Fibroblast of lung (primary cell): ENCODE data around the gene BTAF1. TPM values are rescaled to one million over a fixed set of nuclear protein-coding genes. Genes with fewer than 3 reads are reported as not detected.
A peak's percentile ranks its signal among the peaks of the same experiment; 100 is the strongest.

ENCODE experiments used
- DNase-seq, 2 donors: peaks; one replicate each; pipeline versions ENCODE4 v3.0.0 to v3.0.0-alpha.2; 2010; ENCODE audit warnings: low read depth in 2 of 2
- H2AFZ ChIP-seq: 2 replicates; pipeline ENCODE4 v1.5.1; 2012; ENCODE audit warnings: low read length, control low read depth, inconsistent platforms
- H3K27ac ChIP-seq: 2 replicates; pipeline ENCODE4 v1.5.1; 2011; ENCODE audit warnings: low read length, control low read depth; ENCODE audit not compliant: insufficient read depth
- H3K27me3 ChIP-seq: 2 replicates; pipeline ENCODE4 v1.5.1; 2011; ENCODE audit warnings: mild to moderate bottlenecking, low read length; ENCODE audit not compliant: control insufficient read depth, insufficient read depth
- H3K36me3 ChIP-seq: 2 replicates; pipeline ENCODE4 v1.5.1; 2011; ENCODE audit warnings: low read length; ENCODE audit not compliant: control insufficient read depth, insufficient read depth
- H3K4me1 ChIP-seq: 2 replicates; pipeline ENCODE4 v1.5.1; 2011; ENCODE audit warnings: low read length; ENCODE audit not compliant: control insufficient read depth, insufficient read depth; ENCODE audit errors: extremely low read depth
- H3K4me2 ChIP-seq: 2 replicates; pipeline ENCODE4 v1.5.1; 2011; ENCODE audit warnings: low read length, control low read depth; ENCODE audit not compliant: insufficient read depth; ENCODE audit errors: extremely low read depth
- H3K4me3 ChIP-seq, 4 experiments: fragments of 200-600 bp in 1 of 4; sonication (generic) in 1 of 4; replicated peaks in 1 of 4; 2 replicates each; pipeline ENCODE4 v1.5.1; 2011 to 2016; ENCODE audit warnings: low read length in 4 of 4, low read depth in 3 of 4, mild to moderate bottlenecking in 3 of 4, control low read depth in 2 of 4, inconsistent platforms in 1 of 4, mixed read lengths in 1 of 4; ENCODE audit not compliant: insufficient read depth in 1 of 4; ENCODE audit errors: control extremely low read depth in 1 of 4
- H3K79me2 ChIP-seq: 2 replicates; pipeline ENCODE4 v1.5.1; 2012; ENCODE audit warnings: mild to moderate bottlenecking, low read length, inconsistent platforms; ENCODE audit not compliant: control insufficient read depth, insufficient read depth
- H3K9ac ChIP-seq: 2 replicates; pipeline ENCODE4 v1.5.1; 2011; ENCODE audit warnings: mild to moderate bottlenecking, low read length, control low read depth; ENCODE audit not compliant: insufficient read depth
- H3K9me3 ChIP-seq: 2 replicates; pipeline ENCODE4 v1.5.1; 2012; ENCODE audit warnings: low read depth, low read length; ENCODE audit not compliant: control insufficient read depth, insufficient read depth
- H4K20me1 ChIP-seq: 2 replicates; pipeline ENCODE4 v1.5.1; 2011; ENCODE audit warnings: low read length; ENCODE audit not compliant: control insufficient read depth, insufficient read depth; ENCODE audit errors: extremely low read depth
- EZH2 ChIP-seq: IDR thresholded peaks from 2 replicates; pipeline ENCODE4 v1.5.1; 2012; ENCODE audit warnings: low read length, control low read depth, mild to moderate bottlenecking; ENCODE audit errors: missing control alignments
- polyA plus RNA-seq, 2 donors: library from polyadenylated mRNA; depleted of rRNA in 1 of 2; stranded (reverse) in 1 of 2; unstranded in 1 of 2; fragments of >200 nt; gene quantifications; 2 replicates each; pipeline ENCODE4 v1.2.1, GENCODE V29; 2011 to 2012; ENCODE audit warnings: missing spikeins in 1 of 2
- total RNA-seq: library from RNA; depleted of rRNA; stranded (reverse); fragments of >200 nt; gene quantifications from 2 replicates; pipeline ENCODE4 v1.2.1, GENCODE V29; 2014
- TF ChIP-seq, protein P1 (sequence below), 2 donors: IDR thresholded peaks in 1 of 2; conservative IDR thresholded peaks in 1 of 2; 1 replicate in 1 of 2; 2 replicates in 1 of 2; pipeline ENCODE4 v1.5.1; 2011 to 2012; ENCODE audit warnings: low read length in 2 of 2, control low read depth in 1 of 2, inconsistent platforms in 1 of 2, low read depth in 1 of 2, mild to moderate bottlenecking in 1 of 2

The BTAF1 gene
- total and polyA plus RNA-seq, 2 donors (not counting 1 experiment from before 2014, with no cell fraction given), result 27.4 to 39.8 TPM

DNA sequence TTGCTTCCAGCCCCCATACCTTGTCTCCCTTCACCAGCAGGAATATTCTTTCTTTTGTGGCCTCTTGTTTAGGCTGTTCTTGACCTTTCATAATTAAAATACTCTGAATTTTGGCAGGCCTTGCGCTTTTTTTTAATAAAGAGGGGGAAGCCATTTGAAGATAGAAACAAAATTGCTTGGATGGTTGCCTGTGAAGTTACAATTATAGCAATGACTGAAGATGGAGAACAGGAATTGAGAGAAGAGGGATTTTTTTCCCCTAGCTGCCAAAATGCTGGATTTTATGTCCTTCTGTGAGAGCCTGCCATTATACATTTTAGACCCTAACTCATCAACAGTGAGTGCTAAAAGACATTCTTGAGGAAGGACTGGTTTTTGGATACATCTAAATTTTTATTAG is 39.0 kb upstream of the BTAF1 start:
- Histone ChIP-seq H3K9me3 (no peaks in the 10 kb centered on the region), H3K27ac (no peak overlapping the region), H3K36me3 (no peaks in the 10 kb centered on the region), H3K79me2 (no peaks in the 10 kb centered on the region), H2AFZ (no peak overlapping the region), H3K27me3 (no peaks in the 10 kb centered on the region), H3K4me2 (no peak overlapping the region), H3K4me3 (no peak overlapping the region), H3K9ac (no peak overlapping the region), H4K20me1 (no peaks in the 10 kb centered on the region), H3K4me1 (peaks cover 8% of the 10 kb centered on the region)
- no peak for DNase-seq
- no peak for TF ChIP-seq EZH2
- TF ChIP-seq, protein P1, sequence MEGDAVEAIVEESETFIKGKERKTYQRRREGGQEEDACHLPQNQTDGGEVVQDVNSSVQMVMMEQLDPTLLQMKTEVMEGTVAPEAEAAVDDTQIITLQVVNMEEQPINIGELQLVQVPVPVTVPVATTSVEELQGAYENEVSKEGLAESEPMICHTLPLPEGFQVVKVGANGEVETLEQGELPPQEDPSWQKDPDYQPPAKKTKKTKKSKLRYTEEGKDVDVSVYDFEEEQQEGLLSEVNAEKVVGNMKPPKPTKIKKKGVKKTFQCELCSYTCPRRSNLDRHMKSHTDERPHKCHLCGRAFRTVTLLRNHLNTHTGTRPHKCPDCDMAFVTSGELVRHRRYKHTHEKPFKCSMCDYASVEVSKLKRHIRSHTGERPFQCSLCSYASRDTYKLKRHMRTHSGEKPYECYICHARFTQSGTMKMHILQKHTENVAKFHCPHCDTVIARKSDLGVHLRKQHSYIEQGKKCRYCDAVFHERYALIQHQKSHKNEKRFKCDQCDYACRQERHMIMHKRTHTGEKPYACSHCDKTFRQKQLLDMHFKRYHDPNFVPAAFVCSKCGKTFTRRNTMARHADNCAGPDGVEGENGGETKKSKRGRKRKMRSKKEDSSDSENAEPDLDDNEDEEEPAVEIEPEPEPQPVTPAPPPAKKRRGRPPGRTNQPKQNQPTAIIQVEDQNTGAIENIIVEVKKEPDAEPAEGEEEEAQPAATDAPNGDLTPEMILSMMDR (conservative IDR thresholded peaks at IDR 0.05 in 1 of 2, IDR thresholded peaks at IDR 0.05 in 1 of 2; ENCODE audit: low read depth in 1 of 2, low read length in 2 of 2), result no peak

DNA sequence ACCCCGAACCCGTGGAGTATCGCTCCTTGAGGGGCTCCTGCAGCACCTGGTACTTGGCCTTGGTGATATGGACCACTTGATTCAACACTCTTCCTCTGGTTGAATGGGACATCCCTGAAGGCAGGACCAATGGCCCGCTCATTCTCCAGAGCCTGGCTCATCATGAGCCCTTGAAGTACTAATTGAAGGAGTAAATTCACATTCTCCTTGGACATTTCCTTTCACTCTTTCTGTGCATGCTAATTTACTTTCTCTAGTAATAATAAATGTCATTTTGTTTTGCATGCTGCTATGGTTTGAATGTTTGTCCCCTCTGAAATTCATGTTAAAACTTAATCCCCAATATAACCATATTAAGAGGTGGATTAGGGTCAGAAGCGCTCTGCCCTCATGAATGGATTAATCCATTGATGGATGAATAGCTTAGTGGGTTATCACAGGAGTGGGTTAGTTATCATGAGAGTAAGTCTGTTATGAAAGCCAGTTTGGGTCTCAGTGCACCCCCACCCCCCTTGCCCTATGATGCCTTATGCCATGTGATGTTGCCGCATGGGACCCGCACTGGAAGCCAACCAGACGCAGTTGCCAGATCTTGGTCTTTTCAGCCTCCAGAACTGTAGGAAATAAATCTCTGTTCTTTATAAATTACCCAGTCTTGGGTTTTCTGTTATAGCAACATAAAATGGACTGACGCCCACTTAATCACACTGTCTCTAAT is 38.0 kb upstream of the BTAF1 start:
- H3K4me1 ChIP-seq, result peaks cover 8% of the 10 kb centered on the region
- H3K27ac ChIP-seq, result no peak overlapping the region
- TF ChIP-seq, protein P1 (conservative IDR thresholded peaks at IDR 0.05 in 1 of 2, IDR thresholded peaks at IDR 0.05 in 1 of 2; ENCODE audit: low read depth in 1 of 2, low read length in 2 of 2), result no peak
- no peak for TF ChIP-seq EZH2
- no peak overlapping the region for H3K9ac ChIP-seq
- H3K79me2 ChIP-seq, result no peaks in the 10 kb centered on the region
- no peaks in the 10 kb centered on the region for H3K27me3 ChIP-seq
- no peak overlapping the region for H2AFZ ChIP-seq
- no peaks in the 10 kb centered on the region for H4K20me1 ChIP-seq
- no peak overlapping the region for H3K4me3 ChIP-seq
- no peaks in the 10 kb centered on the region for H3K9me3 ChIP-seq
- no peaks in the 10 kb centered on the region for H3K36me3 ChIP-seq
- DNase-seq, result no peak
- H3K4me2 ChIP-seq, result no peak overlapping the region

DNA sequence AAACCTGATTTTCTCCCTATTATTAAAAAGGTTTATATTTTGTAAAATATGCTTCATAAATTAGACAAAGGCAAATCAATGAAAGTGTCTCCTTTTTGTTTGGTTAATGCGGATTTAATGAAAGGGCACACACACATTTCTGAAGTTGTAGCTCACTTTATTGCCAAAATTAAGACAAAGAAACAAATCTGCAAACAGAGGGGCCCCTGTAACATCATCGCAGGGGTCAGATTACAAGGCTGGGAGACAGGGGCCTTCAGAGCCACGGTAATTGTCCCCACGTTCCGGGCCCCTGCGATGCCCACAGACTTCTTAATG is 36.7 kb upstream of the BTAF1 start:
- H3K9me3 ChIP-seq, result no peaks in the 10 kb centered on the region
- DNase-seq, result no peak
- no peaks in the 10 kb centered on the region for H4K20me1 ChIP-seq
- H2AFZ ChIP-seq, result peak overlapping the region; percentile 93
- peak overlapping the region; percentile 60 to 78 (median 64) for H3K4me3 ChIP-seq
- H3K9ac ChIP-seq, result peak overlapping the region; percentile 48
- no peak overlapping the region for H3K27ac ChIP-seq
- peaks cover 12% of the 10 kb centered on the region for H3K4me1 ChIP-seq
- no peaks in the 10 kb centered on the region for H3K27me3 ChIP-seq
- H3K36me3 ChIP-seq, result no peaks in the 10 kb centered on the region
- no peaks in the 10 kb centered on the region for H3K79me2 ChIP-seq
- peak overlapping the region; percentile 97 for H3K4me2 ChIP-seq
- TF ChIP-seq, protein P1 (conservative IDR thresholded peaks at IDR 0.05 in 1 of 2, IDR thresholded peaks at IDR 0.05 in 1 of 2; ENCODE audit: low read depth in 1 of 2, low read length in 2 of 2), result no peak
- no peak for TF ChIP-seq EZH2
